SHP77 (cell line): ENCODE measurements around the gene SORCS2.

Experiments used
- DNase-seq, 2 experiments: peaks; one replicate each; lab custom pipeline; 2025; lab: John Stamatoyannopoulos, UW

The SORCS2 gene

GRCh38 chr4:7689773-7690693 is 497.7 kb downstream of the SORCS2 start:
- DNase-seq: no peak

GRCh38 chr4:7691061-7691460 is 498.7 kb downstream of the SORCS2 start:
- no peak for DNase-seq

GRCh38 chr4:7691982-7692381 is 499.6 kb downstream of the SORCS2 start:
- peak in 1 of 2 experiments; percentile 7 for DNase-seq

- no peak for DNase-seq
These were observed 500.3 kb downstream of the SORCS2 start for GRCh38 chr4:7692451-7693236.

- DNase-seq: no peak
These were observed 500.9 kb downstream of the SORCS2 start for GRCh38 chr4:7693237-7693608.

GRCh38 chr4:7693711-7694110 is 501.4 kb downstream of the SORCS2 start:
- no peak for DNase-seq

GRCh38 chr4:7694324-7694723 is 502.0 kb downstream of the SORCS2 start:
- no peak for DNase-seq

- no peak for DNase-seq
These were observed 505.0 kb downstream of the SORCS2 start for GRCh38 chr4:7697343-7697742.

GRCh38 chr4:7697821-7698220 is 505.5 kb downstream of the SORCS2 start:
- DNase-seq: no peak

GRCh38 chr4:7698584-7698983 is 506.2 kb downstream of the SORCS2 start:
- no peak for DNase-seq

- DNase-seq: no peak
These were observed 506.7 kb downstream of the SORCS2 start for GRCh38 chr4:7699031-7699430.

- DNase-seq: no peak
These were observed 507.5 kb downstream of the SORCS2 start for GRCh38 chr4:7699825-7700224.

GRCh38 chr4:7700665-7701064 is 508.3 kb downstream of the SORCS2 start:
- no peak for DNase-seq

- no peak for DNase-seq
These were observed 509.7 kb downstream of the SORCS2 start for GRCh38 chr4:7701866-7702649.

GRCh38 chr4:7703688-7704087 is 511.4 kb downstream of the SORCS2 start:
- no peak for DNase-seq

GRCh38 chr4:7704091-7704490 is 511.8 kb downstream of the SORCS2 start:
- DNase-seq: no peak

GRCh38 chr4:7704625-7705024 is 512.3 kb downstream of the SORCS2 start:
- DNase-seq: no peak

- DNase-seq: no peak
These were observed 512.7 kb downstream of the SORCS2 start for GRCh38 chr4:7705062-7705461.

- no peak for DNase-seq
These were observed 513.3 kb downstream of the SORCS2 start for GRCh38 chr4:7705593-7705992.

GRCh38 chr4:7708238-7708637 is 515.9 kb downstream of the SORCS2 start:
- DNase-seq: no peak

GRCh38 chr4:7708981-7709380 is 516.6 kb downstream of the SORCS2 start:
- DNase-seq: no peak

- no peak for DNase-seq
These were observed 517.1 kb downstream of the SORCS2 start for GRCh38 chr4:7709431-7709830.
